Measurements from ENCODE around the gene FEV.

FEV gene

GRCh38 chr2:218992196-218992595 is 7.2 kb upstream of the FEV start:
- H4K20me1 ChIP-seq (ENCODE audit: insufficient read depth, low read length), result peaks cover 18% of the 10 kb centered on the region
- no peak for TF ChIP-seq EZH2 (IDR thresholded peaks at IDR 0.05; ENCODE audit: borderline replicate concordance, low read depth, low read length, severe bottlenecking)
- TF ChIP-seq, protein P1, sequence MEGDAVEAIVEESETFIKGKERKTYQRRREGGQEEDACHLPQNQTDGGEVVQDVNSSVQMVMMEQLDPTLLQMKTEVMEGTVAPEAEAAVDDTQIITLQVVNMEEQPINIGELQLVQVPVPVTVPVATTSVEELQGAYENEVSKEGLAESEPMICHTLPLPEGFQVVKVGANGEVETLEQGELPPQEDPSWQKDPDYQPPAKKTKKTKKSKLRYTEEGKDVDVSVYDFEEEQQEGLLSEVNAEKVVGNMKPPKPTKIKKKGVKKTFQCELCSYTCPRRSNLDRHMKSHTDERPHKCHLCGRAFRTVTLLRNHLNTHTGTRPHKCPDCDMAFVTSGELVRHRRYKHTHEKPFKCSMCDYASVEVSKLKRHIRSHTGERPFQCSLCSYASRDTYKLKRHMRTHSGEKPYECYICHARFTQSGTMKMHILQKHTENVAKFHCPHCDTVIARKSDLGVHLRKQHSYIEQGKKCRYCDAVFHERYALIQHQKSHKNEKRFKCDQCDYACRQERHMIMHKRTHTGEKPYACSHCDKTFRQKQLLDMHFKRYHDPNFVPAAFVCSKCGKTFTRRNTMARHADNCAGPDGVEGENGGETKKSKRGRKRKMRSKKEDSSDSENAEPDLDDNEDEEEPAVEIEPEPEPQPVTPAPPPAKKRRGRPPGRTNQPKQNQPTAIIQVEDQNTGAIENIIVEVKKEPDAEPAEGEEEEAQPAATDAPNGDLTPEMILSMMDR (IDR thresholded peaks at IDR 0.05; ENCODE audit: borderline replicate concordance, extremely low read depth, low read length, poor library complexity, severe bottlenecking), result no peak
- no peaks in the 10 kb centered on the region for H3K36me3 ChIP-seq (ENCODE audit: insufficient read depth, low read length)
- no peaks in the 10 kb centered on the region for H3K4me1 ChIP-seq (ENCODE audit: insufficient read depth, low read length)
- no peak overlapping the region for H3K4me3 ChIP-seq (ENCODE audit: low read depth in 1 of 2, low read length in 2 of 2)
- H3K9ac ChIP-seq (ENCODE audit: low read depth, low read length), result no peak overlapping the region
- DNase-seq (no peak), ATAC-seq (ENCODE audit: insufficient read depth, low read depth) (no peak)
- no peak overlapping the region for H3K4me2 ChIP-seq (ENCODE audit: insufficient read depth, low read length)
- H3K9me3 ChIP-seq (ENCODE audit: insufficient read depth, low read length, severe bottlenecking), result no peaks in the 10 kb centered on the region
- no peak overlapping the region for H2AFZ ChIP-seq (ENCODE audit: low read depth, low read length)
- no peak overlapping the region for H3K27ac ChIP-seq (ENCODE audit: low read length)
- H3K79me2 ChIP-seq (ENCODE audit: insufficient read depth, low read length), result no peaks in the 10 kb centered on the region
- peaks cover 41% of the 10 kb centered on the region for H3K27me3 ChIP-seq (ENCODE audit: insufficient read depth, low read length, poor library complexity)

DNA sequence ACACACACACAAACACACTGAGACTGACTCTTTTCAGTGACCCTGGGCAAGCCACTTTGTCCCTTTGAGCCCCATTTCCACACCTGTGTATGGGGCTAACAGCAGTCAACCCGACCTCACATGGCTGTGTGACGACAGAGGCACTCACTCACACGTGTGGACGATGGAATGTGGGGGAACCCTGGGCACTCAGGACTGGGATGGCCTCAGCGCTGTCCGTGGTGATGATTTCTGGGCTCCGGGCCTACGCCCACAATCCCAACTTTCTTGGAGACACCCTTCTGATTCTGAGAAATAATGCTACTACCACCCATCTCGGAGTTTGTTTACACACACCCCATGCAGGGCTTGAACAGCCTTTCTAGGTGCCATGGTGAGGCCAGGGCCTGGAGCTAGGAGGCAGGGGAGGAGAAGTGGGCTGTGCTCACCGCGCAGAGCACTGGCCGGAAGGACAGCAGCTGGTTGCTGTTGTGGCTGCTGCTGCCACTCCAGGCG is 6.7 kb upstream of the FEV start:
- DNase-seq, result no peak
- H3K27me3 ChIP-seq (ENCODE audit: insufficient read depth, low read length, poor library complexity), result peaks cover 45% of the 10 kb centered on the region
- no peaks in the 10 kb centered on the region for H3K36me3 ChIP-seq (ENCODE audit: insufficient read depth, low read length)
- H3K4me1 ChIP-seq (ENCODE audit: insufficient read depth, low read length), result no peaks in the 10 kb centered on the region
- peaks cover 18% of the 10 kb centered on the region for H4K20me1 ChIP-seq (ENCODE audit: insufficient read depth, low read length)
- peak; percentile 33; the same call in 1 of the 3 replicates for ATAC-seq (ENCODE audit: insufficient read depth, low read depth)
- no peak overlapping the region for H3K4me2 ChIP-seq (ENCODE audit: insufficient read depth, low read length)
- H3K27ac ChIP-seq (ENCODE audit: low read length), result no peak overlapping the region
- H2AFZ ChIP-seq (ENCODE audit: low read depth, low read length), result no peak overlapping the region
- no peaks in the 10 kb centered on the region for H3K79me2 ChIP-seq (ENCODE audit: insufficient read depth, low read length)
- no peak overlapping the region for H3K4me3 ChIP-seq (ENCODE audit: low read depth in 1 of 2, low read length in 2 of 2)
- TF ChIP-seq, protein P1 (IDR thresholded peaks at IDR 0.05; ENCODE audit: borderline replicate concordance, extremely low read depth, low read length, poor library complexity, severe bottlenecking), result no peak
- TF ChIP-seq EZH2 (IDR thresholded peaks at IDR 0.05; ENCODE audit: borderline replicate concordance, low read depth, low read length, severe bottlenecking), result peak; percentile 36
- H3K9ac ChIP-seq (ENCODE audit: low read depth, low read length), result no peak overlapping the region
- H3K9me3 ChIP-seq (ENCODE audit: insufficient read depth, low read length, severe bottlenecking), result no peaks in the 10 kb centered on the region

- Histone ChIP-seq H3K4me3 (ENCODE audit: low read depth in 1 of 2, low read length in 2 of 2) (no peak overlapping the region), H3K9me3 (ENCODE audit: insufficient read depth, low read length, severe bottlenecking) (no peaks in the 10 kb centered on the region), H3K36me3 (ENCODE audit: insufficient read depth, low read length) (no peaks in the 10 kb centered on the region), H3K79me2 (ENCODE audit: insufficient read depth, low read length) (no peaks in the 10 kb centered on the region), H3K4me2 (ENCODE audit: insufficient read depth, low read length) (no peak overlapping the region), H4K20me1 (ENCODE audit: insufficient read depth, low read length) (peaks cover 20% of the 10 kb centered on the region), H3K9ac (ENCODE audit: low read depth, low read length) (no peak overlapping the region), H3K4me1 (ENCODE audit: insufficient read depth, low read length) (no peaks in the 10 kb centered on the region), H3K27me3 (ENCODE audit: insufficient read depth, low read length, poor library complexity) (peaks cover 50% of the 10 kb centered on the region), H2AFZ (ENCODE audit: low read depth, low read length) (no peak overlapping the region), H3K27ac (ENCODE audit: low read length) (no peak overlapping the region)
- ATAC-seq (ENCODE audit: insufficient read depth, low read depth), result no peak
- DNase-seq, result no peak
- TF ChIP-seq EZH2 (IDR thresholded peaks at IDR 0.05; ENCODE audit: borderline replicate concordance, low read depth, low read length, severe bottlenecking), result no peak
- TF ChIP-seq, protein P1 (IDR thresholded peaks at IDR 0.05; ENCODE audit: borderline replicate concordance, extremely low read depth, low read length, poor library complexity, severe bottlenecking), result no peak
Measured at GRCh38 chr2:218990612-218991011, 5.6 kb upstream of the FEV start.

GRCh38 chr2:218990052-218990451 is 5.1 kb upstream of the FEV start:
- H3K27me3 ChIP-seq (ENCODE audit: insufficient read depth, low read length, poor library complexity), result peaks cover 52% of the 10 kb centered on the region
- no peak overlapping the region for H2AFZ ChIP-seq (ENCODE audit: low read depth, low read length)
- H3K79me2 ChIP-seq (ENCODE audit: insufficient read depth, low read length), result no peaks in the 10 kb centered on the region
- H4K20me1 ChIP-seq (ENCODE audit: insufficient read depth, low read length), result peaks cover 21% of the 10 kb centered on the region
- no peaks in the 10 kb centered on the region for H3K4me1 ChIP-seq (ENCODE audit: insufficient read depth, low read length)
- TF ChIP-seq, protein P1 (IDR thresholded peaks at IDR 0.05; ENCODE audit: borderline replicate concordance, extremely low read depth, low read length, poor library complexity, severe bottlenecking), result no peak
- no peak for TF ChIP-seq EZH2 (IDR thresholded peaks at IDR 0.05; ENCODE audit: borderline replicate concordance, low read depth, low read length, severe bottlenecking)
- no peaks in the 10 kb centered on the region for H3K36me3 ChIP-seq (ENCODE audit: insufficient read depth, low read length)
- DNase-seq (no peak), ATAC-seq (ENCODE audit: insufficient read depth, low read depth) (no peak)
- no peak overlapping the region for H3K4me3 ChIP-seq (ENCODE audit: low read depth in 1 of 2, low read length in 2 of 2)
- H3K9me3 ChIP-seq (ENCODE audit: insufficient read depth, low read length, severe bottlenecking), result no peaks in the 10 kb centered on the region
- no peak overlapping the region for H3K9ac ChIP-seq (ENCODE audit: low read depth, low read length)
- no peak overlapping the region for H3K4me2 ChIP-seq (ENCODE audit: insufficient read depth, low read length)
- no peak overlapping the region for H3K27ac ChIP-seq (ENCODE audit: low read length)

All from DND-41 (cell line).